Measurements from ENCODE around the gene DDX46.

GRCh38 chr5:134803821-134804220 lies 45.2 kb downstream of the DDX46 start:
- TF ChIP-seq CTCF (IDR thresholded peaks at IDR 0.05) (no peak), POLR2A (IDR thresholded peaks at IDR 0.05) (no peak)

All from body of pancreas (tissue), 4 donors.